Caki2 (cell line): Measurements from ENCODE around the gene ACE. TPM values are rescaled to one million over a fixed set of nuclear protein-coding genes. Genes with fewer than 3 reads are reported as not detected.
"Not testable (repeated sequence)": the region's sequence is repeated elsewhere in the genome, so short reads cannot be mapped to it uniquely, and the experiment has no call there.

ENCODE experiments used
- DNase-seq: peaks from one replicate; pipeline ENCODE4 v3.0.0-alpha.2; 2015; ENCODE audit warnings: low read depth
- in situ Hi-C: cut with HindIII; loops from 2 replicates; pipeline ENCODE4 v1.10.0; 2016; ENCODE audit warnings: low sequenced_read_pairs, low pct_unique_long_range_greater_than_20kb, mixed read lengths
- total RNA-seq: library from RNA; depleted of rRNA; stranded (reverse); fragments of >200 nt; shearing (Covaris generic); gene quantifications from 2 replicates; pipeline ENCODE4 v1.2.3, GENCODE V29; 2014; ENCODE audit warnings: low replicate concordance

Gene ACE
- total RNA-seq, 1 experiment from 2014 or later = not detected

DNA sequence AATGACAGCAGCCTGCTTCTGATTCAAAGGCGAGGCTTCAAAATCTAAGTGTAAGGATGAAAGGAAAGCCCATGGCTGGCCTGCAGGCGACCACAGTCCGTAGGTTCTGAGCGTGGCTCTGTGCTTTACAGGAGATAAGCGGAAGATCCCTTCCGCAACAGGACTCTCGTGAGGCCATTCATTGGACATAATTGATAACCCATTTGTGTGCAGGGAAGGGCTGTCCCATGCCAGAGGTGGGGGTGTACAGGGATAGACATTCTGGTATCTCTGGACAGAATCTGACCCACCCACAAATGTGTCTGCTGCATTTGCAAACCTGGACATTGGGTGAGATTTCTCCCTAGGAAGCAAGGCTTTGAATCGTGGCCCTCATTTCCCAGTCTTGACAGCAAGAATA, 34.8 kb upstream of the ACE start:
- in situ Hi-C loops = no loop called here
- DNase-seq = no peak

- DNase-seq = no peak
Observed at GRCh38 chr17:63442549-63443035, 34.3 kb upstream of the ACE start.

DNA sequence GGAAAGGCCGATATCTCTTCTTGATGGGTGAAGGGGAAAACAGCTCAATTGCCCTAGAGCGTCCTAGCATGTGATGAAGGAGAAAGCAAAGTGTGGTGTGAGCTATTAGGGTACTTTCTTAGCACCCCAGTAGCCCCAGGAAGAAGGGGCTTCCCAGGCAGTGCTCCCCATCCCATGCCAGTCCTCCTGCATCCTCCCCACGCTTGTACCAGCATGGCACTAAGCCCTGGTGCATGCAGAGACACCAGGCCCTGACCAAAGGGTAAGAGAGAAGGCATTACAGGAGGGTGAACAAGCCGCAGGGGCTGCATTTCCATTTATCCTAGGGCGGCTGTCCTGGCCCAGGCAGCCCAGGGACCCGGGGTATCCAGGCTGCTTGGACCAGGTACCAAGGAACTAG, 33.8 kb upstream of the ACE start:
- in situ Hi-C loops = no loop called here
- no peak for DNase-seq

More at GRCh38 chr17:63442549-63443035, 34.3 kb upstream of the ACE start:
- in situ Hi-C loops = no loop called here

- DNase-seq = no peak
- in situ Hi-C loops = no loop called here
Observed at GRCh38 chr17:63444457-63444856, 32.4 kb upstream of the ACE start.

- in situ Hi-C loops = no loop called here
- DNase-seq = no peak
Observed at GRCh38 chr17:63445065-63445464, 31.8 kb upstream of the ACE start.

DNA sequence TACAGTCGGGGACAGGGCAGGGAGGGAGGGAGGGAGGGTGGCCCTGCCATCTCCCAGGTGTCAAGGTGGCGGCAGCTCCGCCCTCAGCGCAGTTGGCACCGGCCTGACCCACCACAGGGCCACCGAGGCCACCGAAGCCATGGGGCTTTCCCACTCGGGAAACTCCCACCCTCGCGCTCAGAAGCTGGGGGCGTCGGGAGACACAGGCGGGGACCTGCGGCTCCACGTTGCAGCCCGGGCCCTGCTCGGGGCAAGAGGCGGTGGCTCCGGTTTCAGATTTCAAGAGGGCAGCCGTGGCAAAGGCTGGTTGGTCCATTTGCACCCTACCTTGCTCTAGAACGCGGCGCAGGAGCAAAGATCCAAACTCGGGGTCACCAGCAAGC, 31.3 kb upstream of the ACE start:
- in situ Hi-C loops = no loop called here

DNA sequence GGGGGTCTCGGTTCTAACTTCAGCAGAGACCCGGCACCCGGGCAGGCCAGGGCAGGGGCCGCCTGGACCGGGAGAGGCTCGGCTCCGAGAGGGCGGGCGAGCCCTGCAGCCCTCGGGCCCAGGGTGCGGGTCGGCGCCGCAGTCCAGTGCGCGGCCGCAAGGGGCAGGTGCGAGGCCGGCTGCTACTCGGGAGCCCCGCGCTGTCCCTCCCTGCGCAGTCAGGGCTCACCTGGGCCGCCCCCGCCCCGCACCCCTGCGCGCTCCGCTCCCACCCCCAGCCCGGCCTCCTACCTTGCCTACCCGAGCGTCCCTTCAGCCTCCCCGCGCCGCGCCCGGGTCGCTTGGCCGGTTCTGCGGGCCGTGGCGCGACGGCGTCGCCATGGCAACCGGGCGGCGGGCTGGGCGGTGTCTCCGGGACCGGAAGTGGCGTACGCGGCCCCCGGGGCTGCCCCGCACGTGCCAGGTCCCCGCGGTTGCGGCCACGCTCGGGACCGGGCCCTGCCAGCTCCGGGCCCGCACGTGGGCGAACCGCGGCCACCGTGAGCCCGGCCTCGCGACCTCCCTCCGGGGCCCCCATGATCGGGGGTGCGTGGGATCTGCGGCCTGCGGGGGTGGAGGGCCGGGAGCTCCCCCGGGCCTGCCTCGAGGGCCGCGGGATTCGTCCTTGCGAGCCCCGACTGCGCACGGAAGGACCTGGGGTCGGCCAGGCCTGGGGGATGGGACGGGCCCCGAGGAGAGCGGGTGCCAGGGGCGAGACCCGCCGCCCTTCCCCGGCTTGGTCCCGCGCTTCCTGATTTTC, 30.7 kb upstream of the ACE start, which contains the start of gene CYB561:
Gene CYB561, minus strand, starts transcription at position 353 of the 799 bp plus-strand sequence. CDS start 8,759 bp downstream, outside the sequence.
- peak; percentile 71 for DNase-seq

More for the DNA sequence above, 31.3 kb upstream of the ACE start:
- DNase-seq = peak; percentile 77

DNA sequence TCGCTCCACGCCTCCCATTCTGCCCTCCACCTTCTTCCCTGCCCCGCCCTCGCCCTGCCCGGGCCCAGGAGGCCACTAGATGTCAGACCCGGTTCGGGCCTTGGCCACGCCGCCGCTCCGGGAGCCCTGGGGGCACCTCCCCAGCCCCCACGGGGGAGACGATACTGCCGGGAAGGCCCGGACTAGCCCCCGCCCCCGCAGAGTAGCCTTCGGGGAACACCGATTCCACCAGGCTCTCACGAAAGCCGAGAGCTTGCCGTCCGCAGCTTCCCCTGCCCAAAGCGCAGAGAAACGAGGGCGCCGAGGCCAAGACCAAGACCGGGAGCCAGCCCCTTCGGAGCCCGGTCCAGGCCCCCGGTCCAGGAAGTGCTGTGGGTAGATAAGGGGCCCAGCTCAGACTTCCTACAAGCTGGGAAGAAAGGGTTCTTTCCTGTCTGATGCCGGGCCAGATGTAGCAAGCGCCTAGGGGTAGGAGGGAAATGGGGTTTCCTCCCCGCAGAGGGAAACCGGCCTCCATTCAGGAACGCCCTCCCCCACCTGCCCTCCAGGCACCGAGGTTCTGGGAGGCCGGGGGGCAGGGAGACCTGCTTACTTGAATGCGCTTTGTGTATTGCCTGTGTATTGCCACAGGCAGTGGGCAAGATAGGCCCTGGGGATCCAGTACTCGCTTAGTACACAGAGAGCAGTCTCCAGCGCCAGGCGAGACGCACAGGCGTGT, 29.9 kb upstream of the ACE start:
- in situ Hi-C loops = no loop called here
- DNase-seq = no peak

More for the DNA sequence above, 30.7 kb upstream of the ACE start, which contains the start of gene CYB561:
- in situ Hi-C loops = no loop called here

DNA sequence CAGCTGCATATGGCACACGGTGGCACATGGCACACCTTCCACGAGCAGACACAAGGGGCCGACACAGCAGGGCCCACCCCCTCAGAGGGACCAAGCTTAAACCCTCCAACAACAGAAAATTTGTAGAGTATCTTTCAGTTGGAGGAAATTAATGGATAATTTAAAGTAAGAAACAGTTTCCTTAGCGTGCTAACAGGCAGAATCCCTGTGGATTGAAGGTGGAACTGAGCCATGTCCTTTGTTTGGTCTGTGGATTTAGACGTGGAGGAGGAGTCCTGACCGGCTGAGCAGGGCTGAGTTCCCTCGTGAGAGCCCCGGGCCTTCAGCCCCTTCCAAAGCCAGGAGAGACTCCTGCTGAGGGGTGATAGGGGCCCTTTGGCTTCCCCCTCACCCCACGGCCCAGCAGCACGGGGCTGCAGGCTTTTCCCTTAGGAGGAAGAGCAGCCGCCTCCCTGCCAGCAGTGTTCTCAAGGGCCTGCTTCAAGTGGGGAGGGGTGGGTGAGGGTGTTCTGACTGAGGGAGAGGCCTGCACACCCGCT, 29.3 kb upstream of the ACE start:
- no peak for DNase-seq
- in situ Hi-C loops = no loop called here

DNA sequence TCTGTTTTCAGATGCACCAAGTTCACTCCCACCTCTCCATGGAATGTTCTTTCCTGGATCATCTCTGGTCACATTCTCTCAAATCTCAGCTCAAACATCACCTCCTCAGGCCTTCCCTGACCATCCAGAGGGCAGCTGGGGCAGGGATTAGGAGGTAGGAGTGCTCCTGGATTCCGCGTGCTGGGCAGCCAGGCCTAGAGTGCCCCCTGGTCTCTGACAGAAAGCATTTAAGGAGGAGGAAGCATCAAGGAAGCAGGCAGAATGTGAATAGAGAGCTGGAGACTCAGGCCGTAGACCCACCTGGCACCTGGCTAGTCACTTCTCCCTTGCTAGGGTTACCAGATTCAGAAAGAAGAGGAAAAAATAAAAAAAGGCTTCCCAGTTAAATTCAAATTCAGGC, 28.2 kb upstream of the ACE start:
- in situ Hi-C loops = no loop called here
- DNase-seq = no peak

DNA sequence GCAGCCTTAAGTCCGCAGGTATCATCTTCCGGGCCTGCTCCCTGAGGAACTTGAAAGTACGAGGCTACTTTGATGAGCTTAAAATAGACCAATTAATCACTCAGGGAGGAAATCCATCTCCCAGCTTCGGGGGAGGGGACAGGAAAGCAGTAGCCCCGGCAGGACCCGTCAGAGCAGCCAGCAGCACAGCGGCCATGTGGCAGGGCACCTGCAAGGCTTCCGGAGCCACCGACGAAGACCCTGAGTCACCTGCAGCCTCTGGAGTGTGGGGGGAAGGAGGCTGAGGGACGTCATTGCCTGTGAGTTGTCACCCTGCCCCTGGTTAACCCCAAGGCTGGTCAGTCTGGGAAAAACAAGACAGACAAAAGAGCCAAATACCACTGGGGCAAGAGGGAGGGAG, 26.3 kb upstream of the ACE start:
- no peak for DNase-seq
- in situ Hi-C loops = no loop called here

GRCh38 chr17:63451150-63451549, 25.7 kb upstream of the ACE start:
- no peak for DNase-seq
- in situ Hi-C loops = no loop called here

- DNase-seq = no peak
- in situ Hi-C loops = no loop called here
Observed at GRCh38 chr17:63452046-63452961, 24.6 kb upstream of the ACE start.

- in situ Hi-C loops = no loop called here
Observed at GRCh38 chr17:63452962-63453551, 23.8 kb upstream of the ACE start.

DNA sequence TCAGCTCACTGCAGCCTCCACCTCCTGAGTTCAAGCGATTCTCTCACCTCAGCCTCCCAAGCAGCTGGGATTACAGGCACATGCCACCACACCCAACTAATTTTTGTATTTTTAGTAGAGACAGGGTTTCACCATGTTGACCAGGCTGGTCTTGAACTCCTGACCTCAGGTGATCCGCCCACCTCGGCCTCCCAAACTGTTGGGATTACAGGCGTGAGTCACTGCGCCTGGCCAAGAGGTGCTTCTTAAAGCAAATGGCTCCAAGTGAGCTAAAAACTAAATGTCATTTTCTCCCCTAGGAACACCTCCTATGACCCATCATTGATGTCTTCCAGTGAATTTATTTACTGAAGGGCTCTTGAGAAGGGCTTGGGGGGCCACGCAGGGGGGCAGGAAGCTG, 22.5 kb upstream of the ACE start:
- in situ Hi-C loops, DNase-seq: not testable (repeated sequence)

More at GRCh38 chr17:63452962-63453551, 23.8 kb upstream of the ACE start:
- DNase-seq = no peak

GRCh38 chr17:63454915-63455314, 21.9 kb upstream of the ACE start:
- in situ Hi-C loops = no loop called here
- DNase-seq = no peak

DNA sequence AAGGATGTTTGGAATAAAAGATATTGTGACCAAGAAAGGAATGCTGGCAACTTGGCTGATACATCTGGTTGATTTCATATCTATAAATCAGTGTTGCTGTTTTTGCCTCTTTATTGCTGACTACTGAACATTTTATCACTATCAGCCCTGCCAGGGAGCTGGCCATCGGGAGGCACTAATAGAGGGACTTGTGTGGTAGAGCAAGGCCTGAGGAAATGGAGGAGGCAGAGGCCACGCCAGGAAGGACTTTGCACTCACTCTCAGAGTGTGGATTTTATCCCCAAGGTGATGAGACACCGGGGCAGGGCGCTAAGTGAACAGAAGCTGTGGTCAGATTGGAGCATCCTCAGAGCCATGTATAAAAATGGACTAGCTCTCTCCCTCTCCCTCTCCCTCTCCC, 21.4 kb upstream of the ACE start:
- no peak for DNase-seq
- in situ Hi-C loops = no loop called here

DNA sequence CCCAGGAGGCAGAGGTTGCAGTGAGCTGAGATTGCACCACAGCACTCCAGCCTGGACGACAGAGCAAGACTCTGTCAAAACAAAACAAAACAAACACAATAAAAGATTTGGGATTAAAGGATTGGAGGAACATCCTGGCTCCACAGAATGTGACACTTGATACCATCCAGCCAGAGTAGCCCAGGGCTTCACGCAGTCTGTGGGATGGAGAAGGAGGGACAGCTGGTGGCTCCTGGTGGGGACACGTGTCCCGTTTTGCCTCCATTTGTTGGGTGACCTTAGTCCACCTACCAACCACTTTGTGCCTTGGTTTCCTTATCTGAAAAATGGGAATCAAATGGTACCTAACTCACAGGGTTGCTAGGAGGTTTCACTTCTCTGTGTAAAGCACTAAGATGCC, 18.4 kb upstream of the ACE start:
- DNase-seq = no peak
- in situ Hi-C loops = no loop called here
